Stimulated activated CD8-positive, alpha-beta memory T cell treated with anti-CD3 and anti-CD28 coated beads, Interleukin-7, amount 100 ng/mL, for 24 hours (primary cell): ENCODE results near the gene SS18.

Experiments used
- DNase-seq: peaks from one replicate; pipeline ENCODE4 v3.0.0-alpha.2; 2020; ENCODE audit warnings: low read depth

SS18 gene

GRCh38 chr18:26071725-26072124 is 18.7 kb downstream of the SS18 start:
- DNase-seq, result no peak

GRCh38 chr18:26071020-26071419 is 19.4 kb downstream of the SS18 start:
- DNase-seq, result no peak

- DNase-seq, result no peak
These were observed 31.1 kb downstream of the SS18 start for GRCh38 chr18:26059357-26059756.

- DNase-seq, result no peak
These were observed 33.1 kb downstream of the SS18 start for GRCh38 chr18:26057344-26057773.

- DNase-seq, result no peak
These were observed 34.1 kb downstream of the SS18 start for GRCh38 chr18:26056291-26056690.

GRCh38 chr18:26052505-26052904 is 37.9 kb downstream of the SS18 start:
- no peak for DNase-seq

GRCh38 chr18:26051843-26052242 is 38.6 kb downstream of the SS18 start:
- DNase-seq, result no peak

- no peak for DNase-seq
These were observed 43.9 kb downstream of the SS18 start for GRCh38 chr18:26046419-26047077.

GRCh38 chr18:26044807-26045206 is 45.6 kb downstream of the SS18 start:
- DNase-seq, result no peak

- no peak for DNase-seq
These were observed 50.3 kb downstream of the SS18 start for GRCh38 chr18:26040051-26040656.

GRCh38 chr18:26039203-26039602 is 51.2 kb downstream of the SS18 start:
- no peak for DNase-seq

GRCh38 chr18:26036635-26037034 is 53.8 kb downstream of the SS18 start:
- no peak for DNase-seq

- no peak for DNase-seq
These were observed 55.4 kb downstream of the SS18 start for GRCh38 chr18:26034850-26035497.

GRCh38 chr18:26022585-26022984 is 67.8 kb downstream of the SS18 start:
- DNase-seq, result no peak

GRCh38 chr18:26021061-26021754 is 69.2 kb downstream of the SS18 start:
- DNase-seq, result no peak

- DNase-seq, result no peak
These were observed 72.5 kb downstream of the SS18 start for GRCh38 chr18:26017929-26018328.

GRCh38 chr18:26014462-26014861 is 76.0 kb downstream of the SS18 start:
- no peak for DNase-seq

- no peak for DNase-seq
These were observed 81.8 kb downstream of the SS18 start for GRCh38 chr18:26008619-26009018.

- no peak for DNase-seq
These were observed 82.3 kb downstream of the SS18 start for GRCh38 chr18:26008096-26008495.

- DNase-seq, result no peak
These were observed 84.5 kb downstream of the SS18 start for GRCh38 chr18:26005950-26006349.

- no peak for DNase-seq
These were observed 85.6 kb downstream of the SS18 start for GRCh38 chr18:26004832-26005231.

- no peak for DNase-seq
These were observed 86.6 kb downstream of the SS18 start for GRCh38 chr18:26003817-26004216.

- no peak for DNase-seq
These were observed 87.1 kb downstream of the SS18 start for GRCh38 chr18:26003356-26003755.
